GM19452 (cell line): ENCODE results near the gene CXorf38.
"Not testable (repeated sequence)": the region's sequence is repeated elsewhere in the genome, so short reads cannot be mapped to it uniquely, and the experiment has no call there.

Experiments
- ATAC-seq: cut with Tn5 transposase; IDR thresholded peaks from one replicate; pipeline ENCODE4 v1.9.1; 2021; ENCODE audit not compliant: unreplicated experiment

CXorf38 gene

GRCh38 chrX:40628506-40628905 is 18.9 kb downstream of the CXorf38 start:
- no peak for ATAC-seq

GRCh38 chrX:40625294-40625693 is 22.1 kb downstream of the CXorf38 start:
- no peak for ATAC-seq

GRCh38 chrX:40623665-40624064 is 23.7 kb downstream of the CXorf38 start:
- ATAC-seq, result no peak

- ATAC-seq, result no peak
These were observed 24.2 kb downstream of the CXorf38 start, which contains the start of gene MPC1L for GRCh38 chrX:40623139-40623536. TSS of gene MPC1L (plus strand) at chrX:40623428. CDS start at chrX:40623566, 138 bp downstream.

GRCh38 chrX:40622479-40623138 is 24.8 kb downstream of the CXorf38 start:
- ATAC-seq, result no peak

- no peak for ATAC-seq
These were observed 29.8 kb downstream of the CXorf38 start for GRCh38 chrX:40617566-40617965.

GRCh38 chrX:40615976-40616375 is 31.4 kb downstream of the CXorf38 start:
- ATAC-seq, result no peak

GRCh38 chrX:40612511-40612910 is 34.9 kb downstream of the CXorf38 start:
- ATAC-seq, result no peak

GRCh38 chrX:40607381-40607780 is 40.0 kb downstream of the CXorf38 start:
- no peak for ATAC-seq

GRCh38 chrX:40603446-40603845 is 43.9 kb downstream of the CXorf38 start:
- ATAC-seq, result no peak

- not testable (repeated sequence) for ATAC-seq
These were observed 57.6 kb downstream of the CXorf38 start for GRCh38 chrX:40589616-40590321.

GRCh38 chrX:40587623-40588022 is 59.7 kb downstream of the CXorf38 start:
- not testable (repeated sequence) for ATAC-seq

- ATAC-seq, result no peak
These were observed 64.5 kb downstream of the CXorf38 start for GRCh38 chrX:40582811-40583210.

GRCh38 chrX:40582178-40582577 is 65.2 kb downstream of the CXorf38 start:
- not testable (repeated sequence) for ATAC-seq

- ATAC-seq, result no peak
These were observed 65.9 kb downstream of the CXorf38 start for GRCh38 chrX:40581336-40581920.

GRCh38 chrX:40580537-40581335 is 66.6 kb downstream of the CXorf38 start, which contains the start of gene ATP6AP2:
TSS of gene ATP6AP2 (plus strand) at chrX:40580970. CDS start at chrX:40581066, 96 bp downstream.
- ATAC-seq, result peak; percentile 98

- ATAC-seq, result peak; percentile 46
These were observed 67.3 kb downstream of the CXorf38 start for GRCh38 chrX:40579900-40580536.

GRCh38 chrX:40579141-40579540 is 68.2 kb downstream of the CXorf38 start:
- no peak for ATAC-seq

- ATAC-seq, result no peak
These were observed 69.2 kb downstream of the CXorf38 start for GRCh38 chrX:40578039-40578695.
